ENCODE results near the gene TMEM179B.

DNA sequence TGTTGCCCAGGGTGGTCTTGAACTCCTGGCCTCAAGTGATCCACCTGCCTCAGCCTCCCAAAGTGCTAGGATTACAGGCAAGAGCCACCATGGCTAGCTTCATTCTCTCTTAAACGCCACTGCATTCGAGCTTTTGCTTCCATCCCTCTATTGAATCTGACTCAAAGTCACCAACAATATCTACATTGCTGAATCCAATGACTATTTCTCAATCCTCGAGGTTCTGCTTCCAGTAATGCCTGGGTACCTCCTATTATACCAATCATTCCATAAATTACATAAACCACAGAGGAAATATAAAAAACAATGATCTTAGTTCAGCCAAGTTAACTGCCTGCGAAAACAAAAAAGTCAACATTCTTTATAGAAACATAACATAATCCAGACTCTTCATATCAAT lies 29.9 kb downstream of the TMEM179B start:
- TF ChIP-seq YY1 (IDR thresholded peaks at IDR 0.05; ENCODE audit: insufficient read depth, insufficient read length) (no peak), ZNF274 (IDR thresholded peaks at IDR 0.05; ENCODE audit: low read depth, low read length) (no peak), SUZ12 (IDR thresholded peaks at IDR 0.05; ENCODE audit: extremely low read depth, insufficient read depth, insufficient read length) (no peak)

Measured in NT2/D1 (cell line).